Stomach (tissue), 9 donors: Measurements from ENCODE around the gene HMMR. TPM values are rescaled to one million over a fixed set of nuclear protein-coding genes. Genes with fewer than 3 reads are reported as not detected.

Experiments used
- DNase-seq, 2 donors: peaks; one replicate each; pipeline versions ENCODE4 v3.0.0 to v3.0.0-alpha.2; 2013 to 2019
- H3K27ac ChIP-seq, 5 donors: fragments of 200-600 bp in 4 of 5; sonication (generic) in 4 of 5; one replicate each; pipeline ENCODE4 v1.5.1; 2013 to 2019; ENCODE audit warnings: mild to moderate bottlenecking in 1 of 5, moderate library complexity in 1 of 5
- H3K27me3 ChIP-seq, 3 donors: fragments of 200-600 bp; sonication (generic); one replicate each; pipeline ENCODE4 v1.5.1; 2017 to 2019; ENCODE audit warnings: mixed run types in 1 of 3
- H3K36me3 ChIP-seq, 4 donors: fragments of 200-600 bp; sonication (generic); 1 replicate in 3 of 4; 2 replicates in 1 of 4; pipeline ENCODE4 v1.5.1; 2016 to 2019
- H3K4me1 ChIP-seq, 4 donors: fragments of 200-600 bp; sonication (generic); one replicate each; pipeline ENCODE4 v1.5.1; 2016 to 2019
- H3K4me3 ChIP-seq, 4 donors: fragments of 200-600 bp; sonication (generic) in 3 of 4; one replicate each; pipeline ENCODE4 v1.5.1; 2016 to 2019; ENCODE audit warnings: mild to moderate bottlenecking in 1 of 4
- H3K9me3 ChIP-seq, 4 donors: fragments of 200-600 bp; sonication (generic); one replicate each; pipeline ENCODE4 v1.5.1; 2016 to 2019
- CTCF ChIP-seq, 7 experiments: fragments of 450-650 bp in 4 of 7; fragments of 200-600 bp in 3 of 7; sonication (generic) in 3 of 7; IDR thresholded peaks; one replicate each; pipeline ENCODE4 v1.5.1; 2016 to 2019; ENCODE audit warnings: antibody characterized with exemption in 7 of 7, control low read depth in 2 of 7, mild to moderate bottlenecking in 1 of 7
- EP300 ChIP-seq: sonication (generic); formaldehyde crosslinking; IDR thresholded peaks from one replicate; pipeline ENCODE4 v1.6.1; 2017; ENCODE audit warnings: antibody characterized with exemption
- POLR2A ChIP-seq, 4 donors: fragments of 450-650 bp; IDR thresholded peaks; one replicate each; pipeline ENCODE4 v1.6.1; 2016; ENCODE audit warnings: antibody characterized with exemption in 4 of 4, control low read depth in 2 of 4, mild to moderate bottlenecking in 1 of 4, moderate library complexity in 1 of 4
- POLR2AphosphoS5 ChIP-seq, 3 donors: sonication (generic); formaldehyde crosslinking; IDR thresholded peaks; one replicate each; pipeline ENCODE4 v1.6.1; 2016; ENCODE audit warnings: antibody characterized with exemption in 3 of 3
- whole genome bisulfite sequencing, 5 donors: extraction: QIAGEN DNeasy Blood & Tissue Kit in 3 of 5; methylation state at CpG; one replicate each; pipeline versions ENCODE4 v1.1.5 to v1.1.7; 2013 to 2018; 5-methylcytosine and 5-hydroxymethylcytosine counted together
- intact Hi-C: fragments of 100-400 bp; cut with DNase I; formaldehyde crosslinking; loops from one replicate; pipeline ENCODE4 v1.15.1; 2023; ENCODE audit warnings: low total_unique reads
- polyA plus RNA-seq, 3 donors: library from polyadenylated mRNA; stranded (reverse); fragments of 200-250 nt; gene quantifications; one replicate each; pipeline ENCODE4 v1.2.3, GENCODE V29; 2013
- total RNA-seq, 5 donors: library from RNA; depleted of rRNA; stranded (reverse); fragments of >200 nt; gene quantifications; one replicate each; pipeline versions ENCODE4 v1.1.0 to v1.2.3, GENCODE V29; 2014 to 2016
- donor health status: healthy with polysubstance abuse.
- donor health status: Bipolar disorder and iron deficiency.
- donor health status: healthy.

HMMR gene
- total and polyA plus RNA-seq, 8 donors: 0.15 to 37.5 (median 3.3) TPM

- Histone ChIP-seq H3K9me3 (no peaks in the 10 kb centered on the region), H3K27ac (no peak overlapping the region), H3K36me3 (no peaks in the 10 kb centered on the region), H3K4me1 (peaks cover 0 to 29% (median 7%) of the 10 kb centered on the region in 4 donors), H3K27me3 (no peaks in the 10 kb centered on the region), H3K4me3 (no peak overlapping the region)
- peak in 1 of 2 donors; percentile 55 for DNase-seq
- 17 to 33% (median 20%) methylated on average over 5 of the region's 5 CpGs for WGBS, 5 donors
- intact Hi-C loops: no loop called here
- TF ChIP-seq POLR2AphosphoS5 (IDR thresholded peaks at IDR 0.05) (no peak), POLR2A (IDR thresholded peaks at IDR 0.05) (no peak), CTCF (IDR thresholded peaks at IDR 0.05) (no peak), EP300 (no peak)
These were observed 27.2 kb upstream of the HMMR start for GRCh38 chr5:163433271-163433670.

- TF ChIP-seq POLR2A (IDR thresholded peaks at IDR 0.05) (no peak), CTCF (IDR thresholded peaks at IDR 0.05) (no peak), EP300 (no peak), POLR2AphosphoS5 (IDR thresholded peaks at IDR 0.05) (peak in 2 of 3 donors; percentile 16 to 66)
- peak overlapping the region in 4 of 5 donors; percentile 21 to 65 (median 42) for H3K27ac ChIP-seq
- no peaks in the 10 kb centered on the region for H3K27me3 ChIP-seq
- peak; percentile 34 to 50 for DNase-seq
- H3K4me1 ChIP-seq: peaks cover 10 to 41% (median 18%) of the 10 kb centered on the region in 4 donors
- 16 to 35% (median 28%) methylated on average over 3 of the region's 3 CpGs for WGBS, 5 donors
- no peak overlapping the region for H3K4me3 ChIP-seq
- no peaks in the 10 kb centered on the region for H3K36me3 ChIP-seq
- intact Hi-C loops: no loop called here
- no peaks in the 10 kb centered on the region for H3K9me3 ChIP-seq
These were observed 26.0 kb upstream of the HMMR start for GRCh38 chr5:163434401-163434866.

- DNase-seq: no peak
These were observed 23.9 kb upstream of the HMMR start for GRCh38 chr5:163436515-163436914.

GRCh38 chr5:163437011-163437308 is 23.5 kb upstream of the HMMR start:
- Histone ChIP-seq H3K4me1 (peaks cover 22 to 66% (median 37%) of the 10 kb centered on the region in 4 donors), H3K27ac (peak overlapping the region; percentile 78 to 95 (median 93)), H3K36me3 (peaks cover 0 to 14% (median 13%) of the 10 kb centered on the region in 4 donors), H3K9me3 (no peaks in the 10 kb centered on the region), H3K4me3 (peak overlapping the region; percentile 65 to 88 (median 84)), H3K27me3 (no peaks in the 10 kb centered on the region)
- DNase-seq: no peak
- intact Hi-C loops: no loop called here
- 0 to 3% (median 2%) methylated on average over 6 of the region's 6 CpGs for WGBS, 5 donors
- TF ChIP-seq CTCF (IDR thresholded peaks at IDR 0.05) (no peak), POLR2AphosphoS5 (IDR thresholded peaks at IDR 0.05) (no peak), POLR2A (IDR thresholded peaks at IDR 0.05) (no peak), EP300 (no peak)

More at GRCh38 chr5:163436515-163436914, 23.9 kb upstream of the HMMR start:
- no peaks in the 10 kb centered on the region for H3K27me3 ChIP-seq
- H3K36me3 ChIP-seq: peaks cover 0 to 10% (median 8%) of the 10 kb centered on the region in 4 donors
- peak overlapping the region in 4 of 5 donors; percentile 89 to 95 (median 94) for H3K27ac ChIP-seq
- H3K4me1 ChIP-seq: peaks cover 22 to 62% (median 35%) of the 10 kb centered on the region in 4 donors
- H3K4me3 ChIP-seq: peak overlapping the region in 2 of 4 donors; percentile 87 to 88
- TF ChIP-seq POLR2AphosphoS5 (IDR thresholded peaks at IDR 0.05) (no peak), CTCF (IDR thresholded peaks at IDR 0.05) (no peak), EP300 (no peak), POLR2A (IDR thresholded peaks at IDR 0.05) (no peak)
- intact Hi-C loops: no loop called here
- H3K9me3 ChIP-seq: no peaks in the 10 kb centered on the region
- 73 to 81% (median 80%) methylated on average over 4 of the region's 4 CpGs for WGBS, 5 donors
